ENCODE measurements around the gene PFN1. TPM values are rescaled to one million over a fixed set of nuclear protein-coding genes. Genes with fewer than 3 reads are reported as not detected.

PFN1 gene
- total and polyA plus RNA-seq, 2 of the 8 experiments (the other 6 are each of a cell fraction or from before 2014, with no cell fraction given) = 1,355 to 1,949 TPM

GRCh38 chr17:4953451-4953961 lies 5.2 kb upstream of the PFN1 start (continued):
- no peak for TF ChIP-seq RNF2 (IDR thresholded peaks at IDR 0.05; ENCODE audit: borderline replicate concordance, low read depth, low read length, missing control alignments, poor library complexity, severe bottlenecking)
- no peak for TF ChIP-seq GTF2F1 (IDR thresholded peaks at IDR 0.05; ENCODE audit: borderline replicate concordance, low read depth, low read length)
- no peak for TF ChIP-seq SP4 (IDR thresholded peaks at IDR 0.05; ENCODE audit: low read length)
- no peak for TF ChIP-seq JUND (IDR thresholded peaks at IDR 0.05; ENCODE audit: low read length)

All from H1 (cell line).